ENCODE data around the gene SYPL1. TPM values are rescaled to one million over a fixed set of nuclear protein-coding genes. Genes with fewer than 3 reads are reported as not detected.

The SYPL1 gene
- total RNA-seq, 1 experiment from 2014 or later: 33.1 TPM

DNA sequence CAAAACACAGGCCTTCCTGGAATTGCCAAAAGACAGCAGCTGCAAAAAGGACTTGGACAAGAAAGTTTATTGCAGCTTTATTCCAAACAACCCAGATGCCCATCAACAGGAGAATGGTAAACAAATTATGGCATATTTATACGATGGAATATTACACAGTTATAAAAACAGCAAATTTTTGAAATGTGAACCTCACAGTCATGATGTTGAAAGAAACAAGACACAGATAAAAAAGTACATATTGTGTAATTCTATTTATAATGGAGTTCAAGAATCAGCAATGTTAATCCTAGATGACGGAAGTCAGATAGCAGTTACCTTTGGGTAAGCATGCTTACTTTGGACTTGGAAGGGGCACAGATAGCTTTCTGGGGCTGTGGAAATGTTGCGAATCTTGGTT is 44.4 kb downstream of the SYPL1 start:
- no peak for DNase-seq (ENCODE audit: low spot score)

DNA sequence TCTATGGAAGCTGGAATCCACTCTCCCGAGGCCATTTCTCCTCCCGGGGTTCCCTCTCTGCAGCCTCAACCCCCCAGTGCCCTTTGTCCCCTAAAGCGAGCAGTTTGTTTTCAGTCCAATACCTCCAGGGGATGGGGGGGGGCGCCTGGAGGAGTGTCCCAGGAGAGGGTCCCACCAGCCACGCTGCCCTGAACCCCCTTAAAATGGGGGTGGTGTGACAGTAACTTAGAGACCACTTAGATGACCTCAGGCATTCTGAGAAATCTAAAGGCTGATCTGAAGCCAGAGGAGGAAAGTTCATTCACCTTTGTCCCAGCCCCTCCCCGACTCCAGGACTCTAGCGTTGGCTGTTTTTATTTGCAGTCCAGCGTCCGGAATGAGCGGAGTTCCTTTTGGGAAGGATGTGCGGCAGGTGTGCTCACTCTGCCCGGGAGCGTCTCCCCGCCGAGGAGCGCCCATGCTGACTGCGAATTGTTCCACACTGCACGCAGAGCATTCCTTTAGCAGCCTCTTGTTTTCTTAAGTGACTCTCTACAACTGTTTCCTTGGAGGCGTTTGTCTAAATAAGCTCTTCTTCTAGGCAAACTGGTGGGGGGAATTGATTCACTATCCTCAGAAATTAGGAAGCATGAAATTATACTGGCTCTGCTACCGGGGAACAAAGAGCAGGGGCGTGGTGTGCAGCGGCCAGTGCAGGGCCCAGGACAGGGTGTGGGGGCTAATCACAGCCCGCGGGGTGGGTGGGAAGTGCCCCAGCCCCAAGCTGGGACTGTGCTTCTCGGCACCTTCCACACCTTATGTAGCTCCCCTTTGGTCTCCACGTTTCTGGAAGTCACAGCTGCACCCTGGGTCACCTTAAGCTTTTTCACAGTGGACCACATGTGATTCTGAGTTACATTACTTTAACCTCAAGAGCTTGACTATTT is 46.3 kb downstream of the SYPL1 start:
- DNase-seq (ENCODE audit: low spot score): peak; percentile 83

DNA sequence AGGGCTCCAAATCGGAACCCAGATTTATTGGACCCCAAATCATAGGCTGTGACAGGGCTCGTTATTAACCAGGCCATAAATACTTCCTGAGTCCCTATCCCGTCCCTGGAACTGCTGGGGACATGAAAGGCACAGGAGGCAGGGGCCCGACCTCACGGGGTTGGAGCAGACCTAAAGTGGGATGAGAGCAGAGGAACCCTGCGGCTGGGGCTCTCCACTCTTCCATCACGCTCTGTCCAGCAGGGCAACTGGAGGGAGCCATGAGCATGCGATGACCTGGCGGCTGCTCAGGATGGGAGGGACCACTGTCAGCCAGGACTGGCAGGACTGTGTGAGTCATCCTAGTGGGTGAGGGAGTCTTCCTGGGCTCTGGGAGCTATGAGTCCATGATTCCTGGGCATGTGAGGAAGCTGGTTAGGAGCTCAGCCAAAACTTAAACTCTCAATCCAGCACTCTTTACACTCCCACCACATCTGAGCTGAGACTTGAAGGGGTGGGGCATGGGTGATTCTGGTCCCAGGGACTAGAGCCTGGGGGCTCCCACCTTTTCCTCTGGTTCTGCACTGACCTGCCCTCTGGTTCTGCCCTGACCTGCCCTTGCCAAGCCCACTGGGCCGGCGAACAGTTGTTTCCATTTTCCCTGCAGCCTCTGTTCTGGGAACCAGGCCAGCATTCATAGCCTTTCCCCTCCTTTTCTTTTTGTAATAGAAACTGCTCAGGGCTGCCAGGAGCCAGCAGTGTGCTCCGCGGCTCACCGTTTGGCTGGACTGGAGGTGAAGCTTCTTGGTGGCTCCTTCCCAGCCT is 47.1 kb downstream of the SYPL1 start:
- peak; percentile 98 for DNase-seq (ENCODE audit: low spot score)

DNA sequence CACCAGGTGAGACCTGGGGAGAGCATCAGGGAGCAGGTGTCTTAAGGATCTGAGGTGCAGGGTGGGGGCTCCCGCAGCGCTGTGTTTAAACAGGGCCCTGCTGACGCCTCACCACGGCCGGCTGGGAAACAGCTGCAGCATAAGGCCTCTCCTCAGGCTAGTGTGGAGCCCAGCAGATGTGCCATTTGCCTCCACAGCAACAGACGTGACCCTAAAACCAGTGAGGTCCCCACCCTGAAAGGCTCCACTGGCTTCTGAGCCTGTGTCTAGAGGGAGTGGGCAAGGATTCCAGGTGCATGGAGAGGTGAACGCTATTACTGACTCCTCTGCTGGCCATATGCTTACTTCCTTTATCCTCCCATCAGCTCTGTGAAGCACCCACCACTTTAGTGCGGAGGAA is 47.8 kb downstream of the SYPL1 start:
- DNase-seq (ENCODE audit: low spot score): no peak

DNA sequence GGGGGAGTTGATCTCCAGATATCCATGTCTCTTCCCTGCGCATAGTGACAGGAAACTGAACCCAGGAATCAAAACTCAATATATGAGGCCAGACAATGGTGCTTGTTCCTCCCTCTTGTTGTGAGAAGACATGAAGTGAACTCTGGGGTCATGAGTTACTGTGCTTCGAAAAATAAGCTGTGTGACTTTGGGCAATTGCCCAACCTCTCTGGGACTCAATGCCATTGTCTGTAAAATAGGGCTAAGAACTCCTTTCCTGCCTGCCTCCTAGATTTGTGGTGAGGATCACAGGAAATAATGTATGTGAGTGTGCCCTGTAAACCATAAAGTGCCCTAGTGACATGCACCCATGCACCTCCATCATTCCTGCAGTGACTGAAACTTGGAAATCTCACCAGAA is 48.4 kb downstream of the SYPL1 start:
- DNase-seq (ENCODE audit: low spot score): no peak

DNA sequence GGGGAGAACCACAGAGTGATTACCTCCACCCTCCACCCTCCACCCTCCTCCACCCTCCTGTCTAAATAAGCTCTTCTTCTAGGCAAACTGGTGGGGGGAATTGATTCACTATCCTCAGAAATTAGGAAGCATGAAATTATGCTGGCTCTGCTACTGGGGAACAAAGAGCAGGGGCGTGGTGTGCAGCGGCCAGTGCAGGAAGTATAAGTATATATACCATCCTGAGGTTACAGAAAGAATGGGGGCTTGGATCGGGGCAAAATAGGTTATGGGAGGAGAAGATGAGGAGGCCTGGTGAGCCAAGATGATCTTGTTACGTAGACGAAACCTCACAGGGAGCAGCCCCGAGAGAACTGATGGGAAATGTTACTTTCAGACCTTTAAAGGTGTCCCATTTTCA is 49.1 kb downstream of the SYPL1 start:
- no peak for DNase-seq (ENCODE audit: low spot score)

DNA sequence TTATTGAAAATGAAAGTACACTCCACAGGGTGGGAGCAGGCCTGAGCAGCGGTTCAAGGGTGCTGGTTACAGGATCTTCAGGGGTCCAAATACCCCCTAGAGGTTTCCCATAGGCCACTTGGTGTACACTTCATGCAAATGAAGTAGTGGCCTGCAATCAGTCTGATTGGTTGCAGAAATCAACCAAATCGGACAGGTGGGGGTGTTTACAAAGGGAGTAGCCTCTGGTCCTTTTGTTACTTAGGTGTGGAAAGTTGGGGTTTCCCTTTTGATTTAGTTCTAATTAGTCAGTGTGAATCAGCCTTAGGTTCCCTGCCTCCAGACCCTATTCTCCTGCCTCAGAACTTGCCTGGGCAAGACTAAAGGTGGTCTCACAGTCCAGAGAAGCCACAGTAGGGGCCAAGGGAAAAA is 49.6 kb downstream of the SYPL1 start:
- DNase-seq (ENCODE audit: low spot score): peak; percentile 62

DNA sequence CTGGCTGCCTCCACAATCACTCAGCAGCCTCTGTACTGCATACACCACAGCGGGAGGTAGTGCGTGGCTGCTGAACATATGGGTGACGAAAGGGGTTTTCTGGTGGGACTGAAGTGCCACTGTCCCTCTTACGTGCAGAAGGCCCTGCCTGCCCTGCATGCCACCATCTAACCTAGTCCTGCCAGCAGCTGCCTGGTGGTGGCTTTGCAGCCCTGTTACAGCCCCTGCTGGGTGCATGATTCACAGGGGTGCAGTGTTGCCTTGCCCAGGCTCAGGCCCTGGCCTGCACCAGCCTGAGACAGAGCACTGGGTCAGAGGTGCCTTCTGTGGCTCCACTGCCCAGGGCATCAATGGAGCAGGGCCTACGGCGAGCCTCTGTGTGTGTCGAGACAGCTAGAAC is 50.1 kb downstream of the SYPL1 start:
- DNase-seq (ENCODE audit: low spot score): peak; percentile 74

DNA sequence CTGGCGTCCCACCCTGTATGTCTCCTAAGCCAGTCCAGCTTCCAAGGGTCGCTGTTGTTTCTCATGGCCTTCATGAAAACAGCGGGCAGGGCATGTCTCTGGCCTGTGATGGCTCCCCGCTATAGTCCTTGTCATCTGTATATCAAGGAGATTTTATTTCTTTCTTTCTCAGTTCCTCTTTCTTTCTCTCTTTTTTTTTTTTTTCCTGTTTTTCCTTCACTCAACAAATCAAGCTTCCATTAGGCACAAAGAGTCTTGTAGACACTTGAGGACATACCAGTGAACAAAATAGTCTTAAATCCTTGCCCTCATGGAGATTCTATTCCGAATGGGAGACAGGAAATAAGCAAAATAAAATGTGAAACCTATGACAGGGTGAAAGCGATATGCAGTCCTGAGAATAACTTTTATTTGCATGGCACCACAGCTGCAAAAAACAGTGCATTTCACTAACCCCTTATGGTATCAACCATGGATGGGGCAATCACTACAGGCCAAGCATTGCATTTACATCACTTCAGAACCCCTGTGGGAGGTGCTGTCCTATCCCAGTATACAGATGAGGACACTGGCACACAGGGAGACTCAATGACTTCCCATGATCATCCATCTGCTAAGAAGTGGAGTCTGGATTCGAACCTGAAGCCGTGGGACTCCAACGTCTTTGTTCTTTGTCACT is 50.7 kb downstream of the SYPL1 start:
- no peak for DNase-seq (ENCODE audit: low spot score)

DNA sequence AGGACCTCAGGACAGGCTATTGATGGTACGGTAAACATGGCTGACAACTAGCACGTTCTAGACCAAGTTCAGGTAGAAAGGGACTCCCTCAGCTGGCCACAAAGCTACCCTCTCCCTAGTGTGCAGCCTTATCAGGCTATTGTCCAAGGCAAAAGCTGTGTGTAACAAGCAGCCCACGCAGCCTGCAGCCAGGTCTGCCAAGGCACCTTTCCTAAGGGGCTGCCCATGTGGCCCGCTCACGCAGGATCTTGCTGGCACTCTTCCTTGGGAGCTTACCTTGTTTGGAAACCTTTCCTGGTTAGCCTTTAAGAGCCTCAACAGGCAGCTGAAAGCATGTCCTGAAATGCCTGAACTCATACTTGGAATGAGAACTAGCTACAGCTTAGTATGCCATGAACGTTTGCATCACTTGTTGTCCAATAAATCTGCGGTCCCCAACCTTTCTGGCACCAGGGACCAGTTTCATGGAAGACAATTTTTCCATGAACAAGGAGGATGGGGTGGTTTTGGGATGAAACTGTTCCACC is 51.7 kb downstream of the SYPL1 start:
- DNase-seq (ENCODE audit: low spot score): no peak

DNA sequence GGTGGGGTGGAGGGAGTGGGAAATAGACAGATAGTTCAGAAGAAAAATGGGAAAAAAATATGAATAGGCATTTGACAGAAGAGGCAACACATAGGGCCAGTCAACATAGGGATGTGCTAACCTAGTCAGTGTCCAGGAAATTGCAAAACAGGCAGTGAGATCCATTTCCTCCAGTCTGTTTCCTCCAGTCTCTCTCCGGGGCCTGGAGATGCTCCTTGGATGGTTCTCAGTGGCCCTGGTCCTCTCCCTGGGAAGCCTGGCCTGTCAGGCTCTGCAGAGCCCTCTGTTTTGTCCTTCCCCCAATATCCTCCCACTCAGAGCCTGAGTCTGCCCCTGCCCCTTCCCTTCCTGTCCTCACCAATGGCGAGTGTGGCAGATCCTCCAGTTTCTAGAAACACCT is 52.6 kb downstream of the SYPL1 start:
- DNase-seq (ENCODE audit: low spot score): no peak

DNA sequence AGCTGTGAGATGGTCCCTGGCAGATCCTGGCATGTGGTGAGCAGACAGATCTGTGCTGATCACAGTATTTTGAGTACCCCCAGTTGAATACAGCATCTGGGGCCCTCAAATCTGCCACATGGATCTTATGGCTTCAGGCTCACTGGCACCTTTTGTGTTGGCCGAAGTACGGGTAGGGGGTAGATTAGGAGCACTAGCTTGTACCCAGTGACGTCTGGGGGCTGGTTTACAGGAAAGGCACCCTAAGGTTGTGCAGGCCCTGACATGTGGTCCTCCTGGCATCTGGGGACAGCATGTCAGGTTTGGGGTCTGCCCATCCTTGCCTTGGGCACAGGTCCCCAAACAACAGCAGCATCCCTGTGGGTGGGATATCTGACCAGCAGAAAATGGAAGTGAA is 53.2 kb downstream of the SYPL1 start:
- no peak for DNase-seq (ENCODE audit: low spot score)

DNA sequence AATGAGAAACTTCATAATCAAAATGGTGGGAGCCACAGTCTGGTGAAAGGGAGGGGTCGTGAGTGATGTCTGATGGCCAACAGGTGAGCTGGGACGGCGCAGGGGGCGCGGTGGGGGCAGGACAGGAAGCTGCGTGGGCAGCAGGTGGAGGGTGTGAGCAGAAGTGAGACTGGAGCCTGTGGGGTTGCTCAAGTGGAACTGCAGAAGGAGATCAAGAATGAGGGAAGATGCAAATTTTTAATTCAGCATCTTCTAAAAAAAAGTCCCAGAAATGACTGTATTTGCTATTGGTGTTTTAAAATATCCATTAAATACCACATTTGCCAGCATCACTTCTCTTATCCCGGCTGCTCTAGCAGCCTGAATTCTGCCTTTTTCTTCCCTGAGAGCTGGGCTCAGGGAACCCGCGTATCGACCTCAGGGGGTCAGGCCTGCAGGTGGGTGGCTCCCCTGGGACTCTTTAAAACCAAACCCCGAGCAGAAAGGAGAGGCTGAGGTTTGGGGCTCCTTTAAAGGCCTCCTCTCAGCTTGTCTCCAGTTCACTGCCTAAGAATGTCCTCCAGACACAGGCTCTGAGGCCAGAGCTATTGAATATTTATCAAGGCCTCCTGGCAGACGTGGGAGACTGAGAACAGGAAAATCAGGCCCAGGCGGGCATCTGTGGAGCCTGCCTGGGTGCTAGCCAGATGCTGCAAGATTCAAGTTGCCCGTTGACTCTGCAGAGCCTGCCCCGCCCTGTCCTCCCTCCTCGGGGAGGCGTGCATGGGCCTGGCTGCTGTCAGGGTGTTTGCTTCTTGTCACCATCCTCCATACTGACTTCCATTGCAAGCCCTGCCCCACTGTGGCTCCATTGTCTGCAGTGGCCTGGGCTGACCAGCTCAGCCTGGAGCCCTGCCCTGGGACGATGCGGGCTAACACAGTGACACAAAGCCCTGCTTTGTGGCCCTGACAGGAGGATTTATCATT is 53.9 kb downstream of the SYPL1 start:
- peak; percentile 85 for DNase-seq (ENCODE audit: low spot score)

DNA sequence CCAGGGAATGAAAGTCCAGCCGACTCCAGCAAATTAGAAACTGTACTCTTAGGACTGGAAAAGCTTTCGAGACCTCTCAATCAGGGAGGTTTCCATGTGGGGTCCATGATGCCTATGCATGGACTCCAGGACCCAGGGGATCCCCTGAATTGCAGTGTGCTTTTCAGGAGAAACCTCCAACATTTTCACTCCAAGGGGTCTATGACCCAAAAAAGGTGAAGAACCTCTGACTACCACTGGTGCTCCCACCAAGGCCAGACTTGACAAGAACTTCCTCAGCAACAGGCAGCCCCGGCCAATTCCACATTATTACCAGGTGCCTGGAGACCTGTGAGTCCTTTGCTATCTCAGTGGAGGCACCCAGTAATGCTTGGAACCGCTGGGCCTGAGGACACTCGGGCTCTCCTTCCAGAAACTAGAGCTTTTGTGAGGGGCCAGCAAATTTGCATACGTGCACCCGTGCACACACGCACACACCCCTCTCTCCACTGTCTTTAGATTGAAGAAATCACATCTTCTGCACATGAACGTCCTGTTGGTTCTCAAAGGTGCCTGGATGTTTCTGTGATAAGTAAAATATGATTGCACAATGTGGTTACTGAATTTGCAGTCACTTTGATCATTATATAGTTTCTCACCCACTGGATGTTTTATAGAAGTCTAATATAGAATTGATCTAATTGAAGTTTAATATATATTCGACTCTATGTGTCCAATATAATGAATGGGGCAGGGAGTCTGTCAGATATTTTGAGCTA is 54.7 kb downstream of the SYPL1 start:
- DNase-seq (ENCODE audit: low spot score): no peak

DNA sequence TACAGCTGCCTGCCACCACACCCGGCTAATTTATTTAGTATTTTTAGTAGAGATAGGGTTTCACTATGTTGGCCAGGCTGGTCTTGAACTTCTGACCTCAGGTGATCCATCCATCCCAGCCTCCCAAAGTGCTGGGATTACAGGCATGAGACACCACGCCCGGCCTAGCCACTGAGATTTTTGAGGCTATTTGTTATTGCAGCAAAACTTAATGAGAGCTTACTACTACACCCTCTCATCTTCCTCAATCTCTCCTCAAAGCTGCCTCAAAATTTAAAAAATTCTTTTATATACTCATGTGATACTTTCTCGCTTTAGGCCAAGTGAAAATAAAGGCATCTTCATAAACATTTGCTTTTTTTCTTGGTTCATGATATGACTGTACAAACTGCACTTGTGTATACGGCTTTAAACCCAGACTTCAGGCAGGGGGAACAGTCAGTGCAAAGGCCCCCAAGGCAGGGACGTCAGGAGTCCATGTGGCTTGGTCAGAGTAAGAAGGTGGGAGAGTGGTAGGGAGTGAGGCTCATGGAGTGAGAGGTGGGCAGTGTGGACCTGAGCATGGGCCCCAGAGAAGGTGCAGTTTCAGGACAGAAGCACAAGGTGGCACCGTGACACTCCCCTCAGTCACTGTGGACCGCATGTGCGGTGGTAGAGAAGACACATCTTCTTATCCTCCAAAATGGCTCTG is 55.5 kb downstream of the SYPL1 start:
- peak; percentile 91 for DNase-seq (ENCODE audit: low spot score)

DNA sequence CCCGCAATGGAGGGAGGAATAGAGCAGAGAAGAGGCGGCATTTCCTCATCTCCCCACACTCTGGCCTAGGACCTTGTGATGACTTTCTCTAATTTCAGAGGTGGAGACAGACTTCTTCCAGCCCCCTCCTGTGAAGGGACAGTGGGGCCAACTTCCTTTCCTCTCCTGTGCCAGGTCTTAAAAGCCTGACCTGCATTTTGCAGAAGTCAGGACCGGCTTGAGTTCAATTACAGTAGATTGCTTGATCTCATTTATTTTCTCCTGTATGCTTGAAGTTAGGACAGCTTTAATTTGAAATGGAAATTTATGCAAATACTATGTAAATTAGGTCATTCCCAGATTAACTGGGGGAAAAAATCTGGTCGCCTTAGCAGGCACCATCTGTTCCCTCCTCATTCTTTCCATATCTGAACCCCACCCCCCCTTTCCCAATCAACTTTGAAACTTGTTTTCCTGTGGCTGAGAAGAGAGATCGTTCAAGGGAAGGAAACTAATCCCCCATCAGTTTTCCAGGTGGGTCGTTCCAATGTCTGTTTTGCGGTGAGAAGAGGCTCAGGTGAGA is 57.1 kb downstream of the SYPL1 start:
- no peak for DNase-seq (ENCODE audit: low spot score)

DNA sequence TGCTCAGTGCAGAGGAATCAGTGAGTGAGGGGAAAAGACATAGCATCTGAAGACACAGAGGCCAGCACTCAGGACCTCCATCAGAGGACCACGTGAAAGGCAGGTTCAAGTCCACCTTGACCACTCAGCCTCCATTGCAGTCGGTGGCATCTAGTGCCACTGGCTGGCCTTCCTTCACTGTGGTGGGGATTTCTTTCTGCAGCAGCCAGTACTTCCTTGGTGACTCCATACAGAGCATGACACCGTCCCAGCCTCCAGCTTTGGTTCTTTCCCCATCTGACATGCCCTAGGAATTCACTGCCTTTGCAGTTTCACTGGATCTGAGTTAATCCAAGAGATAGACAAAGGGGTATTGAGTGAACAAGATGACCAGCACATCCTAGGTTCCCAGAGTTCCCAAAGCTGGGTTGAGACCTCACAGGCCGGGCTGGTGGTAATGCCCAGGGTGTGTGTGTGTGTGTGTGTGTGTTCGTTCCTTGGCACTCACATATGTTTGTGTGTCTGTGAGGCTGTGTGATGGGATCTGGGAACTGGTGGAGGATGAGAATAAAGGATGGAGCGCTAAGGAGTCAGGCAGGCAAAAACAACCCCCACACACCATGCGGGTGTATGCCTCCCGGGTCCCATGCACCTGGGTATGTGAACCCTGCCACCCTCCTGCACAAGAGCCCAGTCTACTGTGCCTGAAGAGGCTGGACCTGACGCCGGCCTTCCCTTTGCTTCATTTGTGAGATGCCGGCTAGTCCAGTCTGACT is 57.8 kb downstream of the SYPL1 start:
- DNase-seq (ENCODE audit: low spot score): no peak

DNA sequence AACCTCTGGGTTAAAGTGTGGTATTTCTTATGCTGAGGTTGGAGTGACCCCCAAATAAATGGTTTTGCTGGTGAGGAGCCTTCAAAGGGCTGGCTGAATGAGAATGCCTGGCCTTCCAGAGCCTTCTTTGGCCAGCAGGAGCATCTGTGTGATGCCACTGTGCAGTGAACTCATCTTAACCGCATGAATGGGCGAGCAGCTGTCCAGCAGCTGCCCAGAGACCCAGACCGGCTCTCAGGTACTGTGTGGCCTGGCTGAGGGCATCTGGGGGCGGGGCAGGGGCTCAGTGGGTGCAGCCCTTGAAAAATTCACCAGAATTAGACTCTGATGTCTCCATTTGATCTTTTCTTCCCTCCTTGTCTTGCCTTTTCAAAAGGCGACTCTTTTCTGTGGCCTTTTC is 59.0 kb downstream of the SYPL1 start:
- no peak for DNase-seq (ENCODE audit: low spot score)
